Endodermal cell (in vitro differentiated cells): Measurements from ENCODE around the gene GPR150. TPM values are rescaled to one million over a fixed set of nuclear protein-coding genes. Genes with fewer than 3 reads are reported as not detected.

ENCODE experiments used
- DNase-seq: peaks from one replicate; pipeline ENCODE4 v3.0.0-alpha.2; 2017
- H3K27ac ChIP-seq: 2 replicates; pipeline ENCODE4 v1.5.1; 2013; ENCODE audit warnings: mild to moderate bottlenecking, low read depth, low read length, moderate library complexity
- H3K27me3 ChIP-seq: 2 replicates; pipeline ENCODE4 v1.6.1; 2013; ENCODE audit warnings: mild to moderate bottlenecking, low read length, moderate library complexity; ENCODE audit not compliant: insufficient read depth, control insufficient read depth, poor library complexity, severe bottlenecking
- H3K36me3 ChIP-seq: 2 replicates; pipeline ENCODE4 v1.7.0; 2013; ENCODE audit warnings: mild to moderate bottlenecking, low read length, moderate library complexity; ENCODE audit not compliant: control insufficient read depth, insufficient read depth
- H3K4me1 ChIP-seq: one replicate; pipeline ENCODE4 v1.7.0; 2013; ENCODE audit warnings: low read length; ENCODE audit not compliant: control insufficient read depth, insufficient read depth
- H3K4me3 ChIP-seq: 2 replicates; pipeline ENCODE4 v1.5.1; 2013; ENCODE audit warnings: mild to moderate bottlenecking, low read length, moderate library complexity
- H3K9ac ChIP-seq: 2 replicates; pipeline ENCODE4 v1.6.1; 2013; ENCODE audit warnings: mild to moderate bottlenecking, low read length, moderate library complexity; ENCODE audit not compliant: poor library complexity, severe bottlenecking; ENCODE audit errors: extremely low read depth
- H3K9me3 ChIP-seq: 2 replicates; pipeline ENCODE4 v1.6.1; 2013; ENCODE audit warnings: mild to moderate bottlenecking, low read length, moderate library complexity; ENCODE audit not compliant: control insufficient read depth
- H3K27ac Mint-ChIP-seq: 2 replicates; pipeline ENCODE4 v1.8.0; 2020; ENCODE audit warnings: mixed read lengths
- H3K27me3 Mint-ChIP-seq: 2 replicates; pipeline ENCODE4 v1.8.0; 2021; ENCODE audit warnings: mild to moderate bottlenecking, mixed read lengths; ENCODE audit not compliant: insufficient read depth
- H3K36me3 Mint-ChIP-seq: 2 replicates; pipeline ENCODE4 v1.8.0; 2020; ENCODE audit warnings: low read depth, mixed read lengths
- H3K4me1 Mint-ChIP-seq: 2 replicates; pipeline ENCODE4 v1.8.0; 2020; ENCODE audit warnings: mixed read lengths
- H3K4me3 Mint-ChIP-seq: 2 replicates; pipeline ENCODE4 v1.8.0; 2020; ENCODE audit warnings: mild to moderate bottlenecking, moderate library complexity, mixed read lengths
- H3K9me3 Mint-ChIP-seq: 2 replicates; pipeline ENCODE4 v1.8.0; 2020; ENCODE audit warnings: mild to moderate bottlenecking, mixed read lengths
- whole genome bisulfite sequencing, 2 experiments: methylation state at CpG; one replicate each; pipeline versions ENCODE4 v1.1.5 to v1.1.7; 2013; ENCODE audit warnings: missing lambda C conversion rate in 2 of 2, mixed read lengths in 1 of 2; ENCODE audit not compliant: insufficient coverage in 1 of 2, insufficient read length in 1 of 2; 5-methylcytosine and 5-hydroxymethylcytosine counted together
- total RNA-seq, 2 donors: library from RNA; stranded (reverse); fragmentation: NEBNext Ultra II Directional in 1 of 2; extraction: Animal tissue kit (Norgen Biotek cat#: 25700) in 1 of 2; gene quantifications; 2 replicates in 1 of 2; 3 replicates in 1 of 2; pipeline ENCODE4 v1.2.1, GENCODE V29; 2021
- TF ChIP-seq, protein P1 (sequence below): fragments of 200-600 bp; sonication (generic); conservative IDR thresholded peaks from 2 replicates; pipeline ENCODE4 v1.5.0; 2021; ENCODE audit warnings: antibody characterized with exemption, mild to moderate bottlenecking

The GPR150 gene
- total RNA-seq, 2 donors from 2014 or later: 0.13 to 0.22 TPM

DNA sequence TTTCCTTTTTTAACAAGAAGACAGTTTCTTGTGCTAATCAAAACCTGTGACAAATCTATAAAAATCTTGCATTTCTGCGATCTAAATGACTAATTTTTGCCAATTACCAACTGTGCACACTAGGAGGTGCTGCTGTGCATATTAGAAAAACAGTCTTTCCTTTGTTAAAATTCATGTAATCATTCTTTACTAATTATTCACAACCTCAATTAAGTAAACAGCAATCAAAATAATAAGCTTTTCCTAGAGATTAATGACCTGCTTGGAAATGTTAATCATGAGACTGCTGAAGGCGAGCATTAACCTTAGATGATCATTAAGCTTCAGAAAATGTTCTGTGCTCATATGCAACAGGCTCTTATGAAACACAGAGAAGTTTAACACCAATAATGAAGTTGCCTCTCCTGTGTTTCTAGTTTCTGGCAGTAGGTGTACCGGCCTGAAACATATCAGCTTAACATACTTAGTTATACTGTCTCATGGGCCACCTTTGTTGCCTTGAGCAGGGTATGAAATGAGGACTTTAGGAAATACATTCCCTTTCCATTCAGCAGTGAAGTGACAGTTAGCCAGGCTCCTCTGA, 44.4 kb downstream of the GPR150 start:
- no peaks in the 10 kb centered on the region for H3K36me3 Mint-ChIP-seq
- H3K36me3 ChIP-seq: no peaks in the 10 kb centered on the region
- no peaks in the 10 kb centered on the region for H3K27me3 ChIP-seq
- H3K27ac Mint-ChIP-seq: no peak overlapping the region
- WGBS, 2 experiments: 46 to 62% methylated on average over 2 to 3 of the region's 3 CpGs
- H3K4me1 Mint-ChIP-seq: peaks cover 24% of the 10 kb centered on the region
- peaks cover 16% of the 10 kb centered on the region for H3K4me1 ChIP-seq
- TF ChIP-seq, protein P1, sequence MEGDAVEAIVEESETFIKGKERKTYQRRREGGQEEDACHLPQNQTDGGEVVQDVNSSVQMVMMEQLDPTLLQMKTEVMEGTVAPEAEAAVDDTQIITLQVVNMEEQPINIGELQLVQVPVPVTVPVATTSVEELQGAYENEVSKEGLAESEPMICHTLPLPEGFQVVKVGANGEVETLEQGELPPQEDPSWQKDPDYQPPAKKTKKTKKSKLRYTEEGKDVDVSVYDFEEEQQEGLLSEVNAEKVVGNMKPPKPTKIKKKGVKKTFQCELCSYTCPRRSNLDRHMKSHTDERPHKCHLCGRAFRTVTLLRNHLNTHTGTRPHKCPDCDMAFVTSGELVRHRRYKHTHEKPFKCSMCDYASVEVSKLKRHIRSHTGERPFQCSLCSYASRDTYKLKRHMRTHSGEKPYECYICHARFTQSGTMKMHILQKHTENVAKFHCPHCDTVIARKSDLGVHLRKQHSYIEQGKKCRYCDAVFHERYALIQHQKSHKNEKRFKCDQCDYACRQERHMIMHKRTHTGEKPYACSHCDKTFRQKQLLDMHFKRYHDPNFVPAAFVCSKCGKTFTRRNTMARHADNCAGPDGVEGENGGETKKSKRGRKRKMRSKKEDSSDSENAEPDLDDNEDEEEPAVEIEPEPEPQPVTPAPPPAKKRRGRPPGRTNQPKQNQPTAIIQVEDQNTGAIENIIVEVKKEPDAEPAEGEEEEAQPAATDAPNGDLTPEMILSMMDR: peak; percentile 95
- no peak for DNase-seq
- no peak overlapping the region for H3K9ac ChIP-seq
- H3K4me3 ChIP-seq: no peak overlapping the region
- H3K27me3 Mint-ChIP-seq: no peaks in the 10 kb centered on the region
- H3K4me3 Mint-ChIP-seq: no peak overlapping the region
- no peak overlapping the region for H3K27ac ChIP-seq
- H3K9me3 ChIP-seq: no peaks in the 10 kb centered on the region
- no peaks in the 10 kb centered on the region for H3K9me3 Mint-ChIP-seq

DNA sequence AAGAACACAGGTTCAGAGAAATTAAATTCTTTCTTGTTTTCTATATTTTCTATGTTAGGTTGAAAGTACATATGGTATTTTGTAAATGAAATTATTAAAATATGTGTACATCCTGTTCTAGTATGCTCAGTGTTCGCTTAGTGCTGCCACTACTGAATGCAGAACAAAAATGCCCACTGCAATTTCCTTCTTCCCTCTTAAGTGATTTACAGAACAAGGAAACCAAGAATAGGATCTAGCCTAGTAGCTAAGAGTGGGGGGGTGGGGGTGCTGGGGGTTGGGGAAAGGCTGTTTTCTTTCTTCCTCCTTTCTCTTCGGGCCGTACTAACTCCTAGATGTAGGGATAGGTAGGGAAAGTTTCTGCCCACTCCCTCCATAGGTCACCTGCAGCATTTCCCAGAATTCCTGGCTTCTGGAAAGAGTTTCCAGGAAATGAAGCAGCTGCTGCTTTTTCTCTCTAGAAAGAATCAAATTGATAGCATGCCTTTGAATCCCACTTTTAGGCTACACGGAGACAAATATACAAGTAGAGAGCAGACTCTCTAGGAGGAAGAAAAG, 47.3 kb downstream of the GPR150 start:
- H3K36me3 ChIP-seq: no peaks in the 10 kb centered on the region
- H3K4me3 ChIP-seq: no peak overlapping the region
- Mint-ChIP-seq H3K36me3 (no peaks in the 10 kb centered on the region), H3K9me3 (no peaks in the 10 kb centered on the region), H3K27ac (no peak overlapping the region), H3K4me3 (no peak overlapping the region), H3K4me1 (peaks cover 36% of the 10 kb centered on the region), H3K27me3 (no peaks in the 10 kb centered on the region)
- 80 to 92% methylated on average over 1 to 4 of the region's 4 CpGs for WGBS, 2 experiments
- no peaks in the 10 kb centered on the region for H3K27me3 ChIP-seq
- no peak for DNase-seq
- no peak overlapping the region for H3K9ac ChIP-seq
- H3K9me3 ChIP-seq: no peaks in the 10 kb centered on the region
- H3K27ac ChIP-seq: no peak overlapping the region
- H3K4me1 ChIP-seq: peaks cover 26% of the 10 kb centered on the region
- TF ChIP-seq, protein P1: no peak

DNA sequence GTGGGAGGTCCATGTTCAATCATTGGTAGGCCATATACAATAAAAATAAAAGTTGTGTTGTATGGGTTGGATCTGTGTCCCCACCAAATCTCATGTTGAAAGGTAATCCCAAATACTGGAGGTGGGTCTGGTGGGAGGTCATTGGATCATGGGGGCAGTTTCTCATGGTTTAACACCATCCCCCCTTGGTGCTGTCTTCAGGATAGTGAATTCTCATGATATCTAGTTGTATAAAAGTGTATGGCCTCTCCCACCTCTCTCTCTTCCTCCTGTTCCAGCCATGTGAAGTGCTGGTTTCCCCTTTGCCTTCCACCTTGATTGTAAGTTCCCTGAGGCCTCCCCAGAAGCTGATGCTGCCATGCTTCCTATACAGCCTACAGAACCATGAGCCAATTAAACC, 47.8 kb downstream of the GPR150 start:
- H3K9ac ChIP-seq: no peak overlapping the region
- no peaks in the 10 kb centered on the region for H3K36me3 Mint-ChIP-seq
- TF ChIP-seq, protein P1: no peak
- H3K27me3 Mint-ChIP-seq: no peaks in the 10 kb centered on the region
- no peak overlapping the region for H3K4me3 ChIP-seq
- no peak overlapping the region for H3K27ac ChIP-seq
- H3K4me1 ChIP-seq: peaks cover 27% of the 10 kb centered on the region
- H3K9me3 Mint-ChIP-seq: no peaks in the 10 kb centered on the region
- H3K27me3 ChIP-seq: no peaks in the 10 kb centered on the region
- no peaks in the 10 kb centered on the region for H3K9me3 ChIP-seq
- H3K4me3 Mint-ChIP-seq: no peak overlapping the region
- no peak overlapping the region for H3K27ac Mint-ChIP-seq
- no peak for DNase-seq
- peaks cover 39% of the 10 kb centered on the region for H3K4me1 Mint-ChIP-seq
- H3K36me3 ChIP-seq: no peaks in the 10 kb centered on the region
